ENCODE measurements around the gene JAG1. TPM values are rescaled to one million over a fixed set of nuclear protein-coding genes. Genes with fewer than 3 reads are reported as not detected.

JAG1 gene
- polyA plus RNA-seq, 1 donor from 2014 or later, result 9.0 TPM

GRCh38 chr20:10689385-10689784 is 15.6 kb upstream of the JAG1 start:
- Histone ChIP-seq H4K20me1 (ENCODE audit: insufficient read depth) (no peaks in the 10 kb centered on the region), H3K36me3 (ENCODE audit: insufficient read depth, low read length) (no peaks in the 10 kb centered on the region), H3K9me2 (ENCODE audit: insufficient read depth, low read length) (no peaks in the 10 kb centered on the region), H2AFZ (ENCODE audit: low read depth, low read length) (no peak overlapping the region), H3K4me2 (ENCODE audit: low read length) (no peak overlapping the region), H3K79me2 (replicated peaks; ENCODE audit: insufficient read depth, low read length) (no peaks in the 10 kb centered on the region), H3K9ac (ENCODE audit: low read length) (no peak overlapping the region), H3K4me3 (ENCODE audit: low read length) (no peak overlapping the region), H3F3A (ENCODE audit: insufficient read depth, low read length, poor library complexity, severe bottlenecking) (no peaks in the 10 kb centered on the region), H3K9me3 (ENCODE audit: low read length) (no peaks in the 10 kb centered on the region), H3K27ac (ENCODE audit: low read length) (no peak overlapping the region), H3K27me3 (ENCODE audit: insufficient read depth, low read depth, low read length) (no peaks in the 10 kb centered on the region)
- no peak for TF ChIP-seq EZH2 (IDR thresholded peaks at IDR 0.05; ENCODE audit: borderline replicate concordance, insufficient read depth, low read length, poor library complexity, severe bottlenecking)
- TF ChIP-seq REST (IDR thresholded peaks at IDR 0.05; ENCODE audit: borderline replicate concordance), result no peak
- no peak for TF ChIP-seq RAD21 (conservative IDR thresholded peaks at IDR 0.05)
- no peak for TF ChIP-seq EP300 (conservative IDR thresholded peaks at IDR 0.05; ENCODE audit: poor library complexity, severe bottlenecking)
- TF ChIP-seq POLR2AphosphoS5 (IDR thresholded peaks at IDR 0.05), result no peak
- no peak for TF ChIP-seq SMC3 (conservative IDR thresholded peaks at IDR 0.05; ENCODE audit: poor library complexity)
- TF ChIP-seq MXI1 (conservative IDR thresholded peaks at IDR 0.05; ENCODE audit: poor library complexity, severe bottlenecking), result no peak
- no peak for TF ChIP-seq CTCF (IDR thresholded peaks at IDR 0.05; ENCODE audit: poor library complexity, severe bottlenecking)
- no peak for TF ChIP-seq TAF1 (IDR thresholded peaks at IDR 0.05; ENCODE audit: low read depth)

GRCh38 chr20:10687895-10688294 is 14.1 kb upstream of the JAG1 start:
- H3K79me2 ChIP-seq (replicated peaks; ENCODE audit: insufficient read depth, low read length), result no peaks in the 10 kb centered on the region
- H3K27me3 ChIP-seq (ENCODE audit: insufficient read depth, low read depth, low read length), result no peaks in the 10 kb centered on the region
- H3K27ac ChIP-seq (ENCODE audit: low read length), result no peak overlapping the region
- no peak overlapping the region for H3K4me2 ChIP-seq (ENCODE audit: low read length)
- no peak overlapping the region for H3K4me3 ChIP-seq (ENCODE audit: low read length)
- TF ChIP-seq EP300 (conservative IDR thresholded peaks at IDR 0.05; ENCODE audit: poor library complexity, severe bottlenecking) (no peak), SMC3 (conservative IDR thresholded peaks at IDR 0.05; ENCODE audit: poor library complexity) (no peak), RAD21 (conservative IDR thresholded peaks at IDR 0.05) (no peak), CTCF (IDR thresholded peaks at IDR 0.05; ENCODE audit: poor library complexity, severe bottlenecking) (no peak), TAF1 (IDR thresholded peaks at IDR 0.05; ENCODE audit: low read depth) (no peak), MXI1 (conservative IDR thresholded peaks at IDR 0.05; ENCODE audit: poor library complexity, severe bottlenecking) (no peak), EZH2 (IDR thresholded peaks at IDR 0.05; ENCODE audit: borderline replicate concordance, insufficient read depth, low read length, poor library complexity, severe bottlenecking) (no peak), REST (IDR thresholded peaks at IDR 0.05; ENCODE audit: borderline replicate concordance) (no peak), POLR2AphosphoS5 (IDR thresholded peaks at IDR 0.05) (no peak)
- no peak overlapping the region for H2AFZ ChIP-seq (ENCODE audit: low read depth, low read length)
- no peaks in the 10 kb centered on the region for H3K9me2 ChIP-seq (ENCODE audit: insufficient read depth, low read length)
- no peaks in the 10 kb centered on the region for H3K9me3 ChIP-seq (ENCODE audit: low read length)
- H4K20me1 ChIP-seq (ENCODE audit: insufficient read depth), result no peaks in the 10 kb centered on the region
- no peaks in the 10 kb centered on the region for H3K36me3 ChIP-seq (ENCODE audit: insufficient read depth, low read length)
- no peak overlapping the region for H3K9ac ChIP-seq (ENCODE audit: low read length)
- no peaks in the 10 kb centered on the region for H3F3A ChIP-seq (ENCODE audit: insufficient read depth, low read length, poor library complexity, severe bottlenecking)

Measured in neural cell (in vitro differentiated cells).